ENCODE data around the gene FAIM2. TPM values are rescaled to one million over a fixed set of nuclear protein-coding genes. Genes with fewer than 3 reads are reported as not detected.

The FAIM2 gene
- total and polyA plus RNA-seq, 10 of the 15 experiments (the other 5 are each of a cell fraction or from before 2014, with no cell fraction given), result not detected

GRCh38 chr12:49823951-49824350 lies 79.7 kb downstream of the FAIM2 start:
- Histone ChIP-seq H3K9me3 (replicated peaks; ENCODE audit: control insufficient read depth, insufficient read depth, low read length) (no peaks in the 10 kb centered on the region), H2AFZ (ENCODE audit: control insufficient read depth, low read depth, low read length) (no peak overlapping the region), H3K4me1 (ENCODE audit: control insufficient read depth, insufficient read depth, low read length) (peaks cover 41% of the 10 kb centered on the region), H3K4me3 (no peak overlapping the region), H3K79me2 (ENCODE audit: control insufficient read depth, insufficient read depth, low read length) (peaks cover 25% of the 10 kb centered on the region), H3K36me3 (ENCODE audit: control insufficient read depth in 2 of 2, insufficient read depth in 2 of 2, low read length in 1 of 2) (no peaks in the 10 kb centered on the region; a peak in 1 of 4 replicates), H4K20me1 (ENCODE audit: control insufficient read depth, insufficient read depth) (0 out of 2 replicates have a peak, but pooled peaks cover 3% of the 10 kb centered on the region), H3K27me3 (replicated peaks in 1 of 2; ENCODE audit: control insufficient read depth in 2 of 2, insufficient read depth in 2 of 2, low read length in 1 of 2) (no peaks in the 10 kb centered on the region), H3K4me2 (ENCODE audit: control insufficient read depth, insufficient read depth) (no peak overlapping the region), H3K9ac (ENCODE audit: control insufficient read depth, insufficient read depth, low read length) (no peak overlapping the region; the same call in 1 of the 2 replicates), H3K27ac (ENCODE audit: control insufficient read depth, insufficient read depth) (no peak overlapping the region)
- intact Hi-C loops (cut with micrococcal nuclease; ENCODE audit: unreplicated experiment) (no loop called here), in situ Hi-C loops (cut with MboI) (no loop called here)
- SMC1A ChIA-PET (ENCODE audit: uncharacterized antibody, unreplicated experiment), result interaction anchor here (1.1 kb wide), 1 partner anchor 12 kb away, joined by 4 read pairs; no protein-coding TSS in a partner anchor
- TF ChIP-seq NFYA (IDR thresholded peaks at IDR 0.05; ENCODE audit: borderline replicate concordance, low read depth, low read length), result no peak
- no peak for TF ChIP-seq RELA (IDR thresholded peaks at IDR 0.05; ENCODE audit: borderline replicate concordance, partially characterized antibody)
- no peak for TF ChIP-seq POU2F2 (IDR thresholded peaks at IDR 0.05; ENCODE audit: borderline replicate concordance, low read depth, low read length)
- no peak for TF ChIP-seq ZNF384 (IDR thresholded peaks at IDR 0.05; ENCODE audit: borderline replicate concordance, low read depth, low read length)
- no peak for TF ChIP-seq RAD51 (IDR thresholded peaks at IDR 0.05)
- TF ChIP-seq POLR2A (IDR thresholded peaks at IDR 0.05; ENCODE audit: low read depth, low read length), result no peak
- TF ChIP-seq NFXL1 (IDR thresholded peaks at IDR 0.05; ENCODE audit: borderline replicate concordance), result no peak
- no peak for TF ChIP-seq ETV6 (conservative IDR thresholded peaks at IDR 0.05 in 1 of 2, IDR thresholded peaks at IDR 0.05 in 1 of 2; ENCODE audit: borderline replicate concordance in 1 of 2, low read depth in 1 of 2)
- TF ChIP-seq TAF1 (IDR thresholded peaks at IDR 0.05; ENCODE audit: borderline replicate concordance, low read depth, low read length), result no peak
- TF ChIP-seq RCOR1 (conservative IDR thresholded peaks at IDR 0.05; ENCODE audit: low read depth, low read length), result no peak
- no peak for FAIRE-seq
- DNase-seq (ENCODE audit: low read depth, low spot score), result no peak
- POLR2A ChIA-PET, result no interaction called here
- WGBS (ENCODE audit: insufficient coverage, insufficient replicate concordance, low lambda C conversion rate, missing lambda C conversion rate), result 78% methylated on average over 6 of the region's 6 CpGs
- RAD21 ChIA-PET (ENCODE audit: unreplicated experiment), result no interaction called here
- BruUV-seq (replicated peaks), result no TSS peak
- no peak for ATAC-seq
- CTCF ChIA-PET, result interaction anchor here (1.1 kb wide), 1 partner anchor 15 kb away, joined by 3 read pairs; no protein-coding TSS in a partner anchor

Measured in GM12878 (cell line).